CD4-positive, alpha-beta T cell treated with Interleukin-4 for 1 hour (primary cell): ENCODE results near the gene STIP1.
"Not testable (repeated sequence)": the region's sequence is repeated elsewhere in the genome, so short reads cannot be mapped to it uniquely, and the experiment has no call there.

Source experiments
- DNase-seq, 2 donors: peaks; one replicate each; pipeline ENCODE4 v3.0.0-alpha.2; 2020 to 2022

STIP1 gene

DNA sequence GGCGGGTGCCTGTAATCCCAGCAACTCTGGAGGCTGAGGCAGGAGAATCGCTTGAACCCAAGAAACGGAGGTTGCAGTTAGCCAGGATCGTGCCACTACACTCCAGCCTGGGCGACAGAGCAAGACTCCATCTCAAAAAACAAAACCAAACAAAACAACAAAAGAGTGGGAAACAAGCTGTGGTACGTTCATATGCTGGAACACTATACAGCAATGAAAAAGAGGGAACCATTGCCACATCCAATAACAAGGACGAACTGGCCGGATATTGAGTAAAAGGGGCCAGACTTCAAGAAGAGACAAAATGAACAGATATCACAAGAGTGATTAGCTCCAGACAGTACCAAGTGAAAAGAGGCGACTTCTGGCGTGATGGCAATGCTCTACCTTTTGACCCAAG, 24.9 kb upstream of the STIP1 start:
- DNase-seq = no peak

DNA sequence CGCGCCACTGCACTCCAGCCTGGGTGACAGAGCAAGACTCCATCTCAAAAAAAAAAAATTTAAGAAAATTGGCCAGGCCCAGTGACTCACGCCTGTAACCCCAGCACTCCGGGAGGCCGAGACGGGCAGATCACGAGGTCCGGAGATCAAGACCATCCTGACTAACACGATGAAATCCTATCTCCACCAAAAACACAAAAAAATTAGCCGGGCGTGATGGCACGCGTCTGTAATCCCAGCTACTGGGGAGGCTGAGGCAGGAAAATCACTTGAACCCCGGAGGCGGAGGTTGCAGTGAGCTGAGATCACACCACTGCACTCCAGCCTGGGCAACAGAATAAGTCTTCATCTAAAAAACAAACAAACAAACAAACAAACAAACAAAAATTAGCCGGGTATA, 23.2 kb upstream of the STIP1 start:
- DNase-seq = not testable (repeated sequence)

DNA sequence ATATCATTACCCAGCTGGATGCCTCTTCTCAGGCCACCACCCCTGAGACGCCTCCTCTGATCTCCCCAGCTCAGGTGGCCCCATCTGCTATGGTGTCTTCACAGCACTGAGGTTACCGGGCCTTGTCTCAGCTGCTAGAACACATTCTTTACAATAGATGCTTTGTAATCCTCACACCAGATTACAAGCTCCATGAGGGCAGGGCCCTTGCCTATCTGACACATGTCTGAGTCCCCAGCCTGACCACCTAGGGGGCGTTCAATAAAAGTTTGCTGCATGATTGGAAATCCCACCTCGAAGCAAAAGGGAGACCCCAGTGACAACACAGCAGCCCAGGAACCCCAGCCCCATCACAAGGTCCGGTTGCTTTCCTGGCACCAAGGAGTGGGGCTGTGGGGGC, 22.0 kb upstream of the STIP1 start:
- DNase-seq = no peak

DNA sequence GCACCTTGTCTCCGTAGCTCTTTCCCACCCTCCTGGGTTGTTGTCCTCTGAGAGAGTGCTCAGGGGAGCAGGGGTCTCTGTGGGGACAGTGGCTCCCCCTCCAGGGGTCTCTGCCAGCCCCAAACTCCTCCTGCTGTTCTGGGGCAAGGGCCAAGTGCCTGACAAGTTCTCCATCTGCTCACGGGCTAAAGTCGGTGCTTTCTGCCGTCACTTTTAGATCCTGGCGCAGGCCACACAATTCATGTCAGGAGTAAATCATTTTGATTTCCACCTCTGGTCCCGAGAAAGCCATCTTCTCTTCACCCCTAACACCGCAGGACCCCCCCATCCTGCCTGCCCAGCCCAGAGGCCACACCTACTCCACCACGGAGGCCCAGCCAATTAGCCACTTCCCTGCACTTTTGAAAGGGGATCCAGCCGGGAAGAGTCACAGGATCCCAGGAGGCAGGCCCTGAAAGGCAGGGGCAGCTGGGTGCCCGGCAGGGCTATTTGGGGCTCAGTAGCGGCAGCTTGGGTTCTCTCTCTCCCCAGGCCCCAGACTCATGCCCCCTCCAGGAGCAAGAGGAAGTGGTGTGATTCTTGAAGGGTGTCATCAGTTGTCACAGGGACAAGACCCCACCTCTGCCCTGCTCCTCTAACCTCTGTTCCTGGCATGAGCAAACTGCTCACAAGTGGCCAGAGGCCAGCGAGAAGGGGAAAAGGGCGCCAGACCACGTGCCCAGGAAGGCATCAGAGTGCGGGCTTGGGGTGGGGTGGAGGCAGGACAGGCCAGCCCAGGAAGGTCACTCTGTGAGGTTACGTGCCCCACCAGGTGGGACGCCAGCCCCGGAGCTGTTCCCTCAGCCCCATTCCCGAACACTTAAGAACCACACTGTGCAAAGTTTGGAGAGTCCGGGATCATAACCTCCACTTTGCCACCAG, 21.3 kb upstream of the STIP1 start:
- no peak for DNase-seq

DNA sequence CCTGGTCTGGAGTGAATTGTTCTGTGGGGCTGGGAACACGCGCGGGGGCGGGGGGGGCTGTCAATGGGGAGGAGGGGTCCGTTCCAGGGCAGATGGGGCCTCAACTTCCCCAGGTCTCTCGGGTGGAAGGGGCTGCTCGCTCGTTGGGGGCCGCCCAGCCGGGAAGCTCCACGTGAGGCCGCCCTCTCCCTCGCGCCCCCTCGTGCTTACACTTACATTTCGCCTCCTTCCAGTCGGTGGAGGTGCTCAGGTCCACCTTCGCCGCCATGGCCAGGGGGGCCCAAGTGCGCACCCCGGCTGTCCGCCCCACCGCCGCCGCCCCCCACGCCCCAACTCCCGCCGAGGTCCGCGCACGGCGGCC, 20.5 kb upstream of the STIP1 start:
- DNase-seq = no peak

DNA sequence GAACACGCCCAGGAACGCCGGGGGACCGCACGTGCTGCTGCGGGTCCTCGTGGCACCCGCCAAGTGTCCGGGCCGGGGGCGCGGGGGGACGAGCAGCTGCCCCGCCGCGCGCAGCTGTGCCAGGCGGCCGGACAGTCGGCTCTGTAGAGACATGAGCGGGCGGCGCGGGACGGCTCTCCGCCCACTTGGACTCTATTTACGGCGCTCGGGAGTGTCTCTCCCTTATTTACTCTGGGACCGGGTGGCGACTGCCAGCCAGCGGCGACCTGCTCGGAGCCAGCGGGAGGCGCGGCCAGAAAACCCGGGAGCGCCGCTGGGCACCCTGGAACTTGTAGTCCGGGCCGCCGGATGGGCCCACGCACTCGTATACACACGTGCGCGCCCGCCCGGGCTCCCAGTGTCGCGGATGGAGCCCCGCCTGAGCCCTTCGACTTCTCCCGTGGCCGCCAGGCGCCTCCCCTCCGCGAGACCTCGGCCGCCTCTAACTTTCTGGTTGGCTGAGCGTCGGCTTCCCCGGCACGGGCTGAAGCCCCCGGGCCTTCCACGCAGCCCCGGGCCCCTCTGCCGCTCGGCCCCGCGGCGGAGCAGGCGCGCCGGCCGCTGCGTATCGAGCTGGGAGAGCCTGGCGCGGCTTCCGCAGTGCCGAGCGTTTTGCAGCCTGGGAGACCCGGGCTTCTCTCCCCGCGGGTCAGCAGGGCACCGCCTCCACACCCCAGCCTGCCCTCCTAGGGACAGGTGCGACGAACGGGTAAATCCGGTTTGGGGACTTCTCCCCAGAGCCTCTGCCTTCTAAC, 19.9 kb upstream of the STIP1 start, which contains the start of gene MACROD1:
TSS of gene MACROD1 (minus strand) at position 272 of the 794 bp plus-strand sequence. CDS start at position 153, 119 bp downstream.
- DNase-seq = peak; percentile 77 to 82

DNA sequence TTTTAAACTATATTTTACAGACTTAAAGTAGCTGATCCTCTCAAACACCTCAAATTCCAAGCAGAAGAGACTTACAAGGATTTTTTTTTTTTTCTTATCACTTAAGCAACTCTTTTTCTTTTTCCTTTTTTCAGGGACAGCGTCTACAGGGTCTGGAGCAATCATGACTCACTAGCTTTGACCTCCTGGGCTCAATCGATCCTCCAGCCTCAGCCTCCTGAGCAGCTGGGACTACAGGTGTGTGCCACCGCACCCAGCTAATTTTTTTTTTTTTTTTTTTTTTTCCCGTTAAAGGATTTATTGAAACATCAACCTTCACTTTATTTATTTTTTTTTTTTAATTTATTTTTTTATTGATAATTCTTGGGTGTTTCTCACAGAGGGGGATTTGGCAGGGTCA, 15.6 kb upstream of the STIP1 start:
- no peak for DNase-seq

DNA sequence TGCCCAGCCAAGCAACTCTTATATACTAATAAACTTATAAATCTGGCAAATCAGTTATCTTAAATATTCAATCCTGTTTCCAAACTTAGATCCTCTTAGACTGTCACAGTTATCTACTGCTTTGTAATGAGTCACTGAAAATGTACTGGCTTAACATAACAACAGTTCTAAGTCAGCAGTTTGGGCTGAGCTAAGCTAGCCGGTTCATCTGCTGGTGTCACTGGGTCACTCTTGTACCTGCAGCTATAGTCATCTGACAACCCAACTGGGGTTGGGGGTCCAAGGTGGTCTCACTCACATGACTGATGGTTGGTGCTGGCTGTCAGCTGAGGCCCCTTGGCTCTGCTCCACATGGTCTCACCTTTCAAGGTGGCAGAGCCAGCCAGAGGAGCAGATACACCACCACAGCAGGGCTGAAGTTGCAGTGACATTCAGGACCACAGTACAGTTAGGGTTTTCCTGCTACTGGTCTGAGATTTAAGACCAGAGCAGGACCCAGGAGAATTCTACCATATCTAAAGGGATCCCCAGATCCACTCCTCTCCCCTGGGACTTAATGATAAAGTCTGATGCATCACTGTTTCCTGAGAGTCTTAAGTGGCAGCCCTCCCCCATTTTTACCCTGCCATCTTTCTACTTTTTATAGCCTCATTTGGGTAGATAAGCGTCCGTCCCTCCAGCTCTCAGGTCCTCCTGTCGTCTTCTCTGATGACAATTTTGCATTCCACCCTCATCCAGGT, 12.2 kb upstream of the STIP1 start:
- no peak for DNase-seq

DNA sequence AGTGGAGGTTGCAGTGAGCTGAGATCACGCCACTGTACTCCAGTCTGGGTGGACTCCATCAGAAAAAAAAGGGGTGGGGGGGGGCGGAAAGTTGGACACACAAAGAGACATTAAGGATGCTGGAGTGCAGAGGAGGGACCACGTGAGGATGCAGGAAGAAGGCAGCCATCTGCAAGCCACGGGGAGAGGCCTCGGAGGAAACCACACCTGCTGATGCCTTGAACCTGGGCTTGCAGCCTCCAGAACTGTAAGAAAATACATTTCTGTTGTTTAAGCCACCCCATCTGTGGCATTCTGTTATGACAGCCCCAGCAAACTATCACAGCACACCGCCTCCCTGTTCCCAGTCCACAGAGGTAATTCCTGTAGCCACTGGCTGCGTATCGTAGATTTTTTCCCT, 9.2 kb upstream of the STIP1 start:
- DNase-seq = no peak

DNA sequence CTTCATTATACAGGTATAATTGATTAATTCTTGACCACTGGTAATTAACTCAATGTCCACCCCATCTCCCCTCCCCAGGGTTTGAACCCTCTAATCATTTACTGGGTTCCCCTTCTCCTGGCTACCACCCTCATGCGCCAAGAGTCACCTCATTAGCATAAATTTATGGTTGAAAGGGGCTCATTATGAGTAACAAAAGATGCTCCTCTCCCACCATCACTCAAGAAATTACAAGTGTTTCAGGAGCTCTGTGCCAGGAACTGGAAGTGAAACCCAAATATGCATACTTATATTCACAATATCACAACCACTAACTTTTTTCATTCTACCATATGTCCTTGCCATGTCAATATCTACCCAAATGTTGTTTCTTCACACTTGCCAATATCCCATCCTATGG, 7.8 kb upstream of the STIP1 start:
- DNase-seq = no peak

DNA sequence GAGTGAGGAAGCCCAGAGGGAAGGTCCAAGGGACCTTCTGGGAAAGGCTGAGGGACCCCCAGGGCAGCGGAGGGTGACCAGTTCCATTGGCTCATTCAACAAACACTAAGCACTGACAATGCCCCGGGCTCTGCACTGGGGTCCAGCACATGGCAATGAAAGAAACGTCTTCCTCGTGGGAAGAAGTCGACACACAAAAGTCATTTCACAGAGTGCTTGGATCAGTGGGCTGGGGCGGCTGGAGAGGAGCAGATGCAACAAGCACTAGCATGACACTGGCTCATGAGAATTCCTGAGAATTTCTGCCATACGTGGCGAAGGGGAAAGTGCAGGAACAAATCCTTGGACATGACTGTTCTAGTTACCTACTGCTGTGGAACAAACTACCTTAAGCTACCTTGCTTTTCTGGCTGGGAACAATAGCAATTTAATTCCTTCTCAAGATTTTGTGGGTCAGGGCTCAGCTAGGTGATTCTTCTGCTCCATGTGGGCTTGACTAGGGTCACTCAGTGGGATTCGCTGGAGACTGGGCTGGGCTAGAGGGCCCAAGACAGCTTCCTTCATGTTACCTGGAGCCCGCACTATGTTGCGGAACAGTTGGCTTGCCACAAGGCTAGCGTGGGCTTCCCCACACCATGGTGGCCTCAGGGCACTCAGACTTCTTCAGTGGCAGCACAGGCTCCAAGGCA, 6.9 kb upstream of the STIP1 start:
- DNase-seq = no peak

DNA sequence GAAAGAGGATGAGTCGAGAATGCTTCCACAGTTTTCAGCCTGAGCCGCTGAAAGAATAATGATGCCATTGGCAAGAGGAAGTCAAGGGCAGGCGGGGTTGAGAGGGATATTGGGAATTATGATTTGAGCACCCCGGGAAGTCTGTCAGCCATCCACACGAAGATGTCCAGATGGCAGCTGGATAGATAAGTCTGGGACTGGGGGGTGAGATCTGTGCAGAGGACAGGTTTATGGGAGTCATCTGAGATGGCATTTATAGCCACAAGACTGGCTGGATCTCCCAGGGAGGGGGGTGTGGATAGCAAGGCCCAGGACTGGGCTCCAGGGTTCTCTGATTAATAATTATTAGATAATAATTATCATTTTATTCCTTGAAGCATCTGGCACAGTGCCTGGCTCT, 5.1 kb upstream of the STIP1 start:
- DNase-seq = no peak

DNA sequence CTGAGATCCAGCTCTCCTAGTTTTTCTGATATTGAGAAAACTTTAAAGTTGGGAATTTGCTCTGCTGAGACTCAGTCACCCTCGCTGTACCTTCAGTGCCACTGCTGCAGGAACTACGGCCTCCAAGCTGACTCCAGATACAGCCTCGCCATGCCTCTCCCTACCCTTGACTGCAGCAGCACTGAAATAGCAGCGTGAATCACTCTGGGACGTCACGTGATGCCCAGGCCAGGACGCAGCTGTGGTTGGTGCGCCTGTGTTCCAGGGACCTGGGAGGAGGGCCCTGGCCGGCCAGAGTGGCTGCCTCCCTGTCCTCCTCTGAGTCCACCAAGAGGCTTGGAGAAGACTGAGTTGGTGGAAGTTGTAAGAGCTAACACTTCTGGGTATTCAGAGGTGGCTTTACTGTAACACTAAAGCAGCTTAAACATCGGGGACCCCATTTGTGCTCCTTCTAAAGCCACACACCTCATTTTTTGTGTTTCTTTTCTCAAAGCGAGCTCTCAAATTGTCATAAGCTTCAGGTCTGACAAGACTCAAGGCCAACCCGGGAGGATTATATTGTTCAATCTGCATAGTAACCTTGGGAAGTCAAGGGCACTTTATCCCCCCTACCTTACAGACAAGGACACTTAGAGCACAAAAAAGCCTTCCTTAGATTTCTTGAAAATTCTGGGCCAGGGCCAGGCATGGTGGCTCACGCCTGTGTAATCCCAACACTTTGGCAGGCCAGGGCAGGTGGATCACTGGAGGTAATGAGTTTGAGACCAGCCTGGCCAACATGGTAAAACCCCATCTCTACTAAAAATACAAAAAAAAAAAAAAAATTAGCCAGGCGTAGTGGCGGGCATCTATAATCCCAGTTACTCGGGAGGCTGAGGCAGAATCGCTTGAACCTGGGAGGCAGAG, 4.2 kb upstream of the STIP1 start:
- DNase-seq = peak; percentile 20 to 68

DNA sequence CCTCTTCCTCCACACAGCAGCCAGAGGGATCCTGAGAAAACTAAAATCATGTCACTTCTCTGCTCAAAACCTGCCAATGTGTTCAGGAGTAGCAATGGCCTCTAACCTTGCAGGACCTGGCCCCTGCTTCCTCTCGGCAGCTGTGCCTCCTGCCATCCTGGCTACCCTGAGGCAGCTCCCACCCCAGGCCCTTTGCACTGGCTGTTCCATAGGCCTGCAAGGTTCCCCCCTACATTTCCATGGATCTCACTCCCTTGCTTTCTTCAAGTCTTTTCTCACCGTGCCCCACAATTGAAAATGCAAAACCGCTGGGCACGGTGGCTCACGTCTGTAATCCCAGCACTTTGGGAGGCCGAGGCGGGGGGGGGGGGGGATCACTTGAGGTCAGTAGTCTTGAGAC, 2.1 kb upstream of the STIP1 start:
- no peak for DNase-seq

DNA sequence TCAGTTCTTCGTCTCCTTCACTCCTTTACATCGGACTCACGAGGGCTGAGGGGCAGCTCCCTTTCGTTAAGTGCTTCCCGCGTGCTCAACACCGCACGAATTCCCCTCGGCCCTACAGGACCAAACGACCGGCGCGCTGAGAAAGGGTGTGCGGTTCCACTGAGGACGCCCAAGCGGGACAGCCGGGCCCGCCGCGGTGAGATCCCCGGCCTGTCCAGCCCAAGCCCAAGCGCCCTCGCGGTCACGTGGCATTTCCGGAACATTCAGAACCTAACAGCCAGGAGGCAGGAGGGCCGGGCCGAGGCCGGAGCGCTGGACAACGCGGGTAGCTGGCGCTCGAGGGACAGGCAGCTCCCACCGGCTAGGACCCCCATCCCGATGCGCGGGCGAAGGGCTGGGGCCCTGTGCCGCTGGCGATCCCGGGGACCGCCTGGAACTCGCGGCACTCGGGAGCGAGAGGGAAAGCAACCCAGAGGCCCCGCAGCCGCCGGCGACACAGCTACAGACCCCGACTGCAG, 737 bp upstream of the STIP1 start:
- no peak for DNase-seq

DNA sequence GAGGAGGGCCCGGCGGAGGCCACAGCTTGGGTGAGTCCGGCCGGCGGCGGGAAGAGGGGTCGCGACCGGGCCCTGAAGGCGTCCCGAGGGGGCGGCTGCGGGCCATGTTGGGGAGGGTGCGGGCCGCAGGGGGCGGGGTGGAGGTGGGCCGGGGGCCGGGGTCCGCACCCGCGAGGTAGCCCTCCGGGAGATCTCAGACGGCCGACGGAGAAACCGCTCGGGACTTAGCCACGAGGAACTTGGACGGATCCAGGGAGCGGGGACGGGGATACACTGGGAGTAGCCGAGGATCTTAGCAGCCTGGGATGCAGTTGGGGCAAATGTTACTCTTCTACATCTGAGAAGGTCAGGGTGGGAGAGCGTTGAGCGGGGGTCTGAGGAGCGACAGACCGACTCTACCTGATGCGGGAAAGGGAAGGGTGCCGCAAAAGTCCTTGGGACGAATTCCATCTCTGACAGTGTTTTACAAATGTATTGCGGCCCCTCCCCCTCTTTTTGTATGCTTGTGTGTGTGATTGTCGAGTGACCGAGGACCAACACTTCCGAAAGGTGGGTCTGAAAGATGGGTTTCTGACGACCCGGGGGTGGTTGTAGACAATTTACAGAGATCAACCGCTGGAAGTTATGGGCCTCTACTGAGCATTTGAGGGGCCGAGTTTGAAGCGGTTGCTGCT, 658 bp downstream of the STIP1 start:
- peak; percentile 43 to 59 for DNase-seq

DNA sequence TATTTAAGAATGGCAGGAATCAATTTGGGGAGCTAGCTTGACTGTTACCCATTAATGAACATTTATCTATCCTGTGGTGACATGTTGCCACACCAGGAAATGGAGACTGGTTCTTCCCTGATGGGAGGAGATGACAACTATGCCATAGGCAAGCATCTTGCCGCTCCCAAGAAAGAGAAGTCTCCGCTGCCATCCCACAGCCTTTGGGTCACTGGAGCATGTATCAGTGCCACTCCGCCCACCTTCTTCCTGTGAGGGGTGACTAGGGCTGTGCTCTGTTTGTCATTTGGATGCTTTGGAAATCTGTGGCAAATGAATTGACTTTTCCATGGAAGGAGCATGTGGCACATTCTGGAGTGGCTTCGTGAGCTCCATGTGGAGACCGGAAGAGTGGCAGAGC, 6.5 kb downstream of the STIP1 start:
- no peak for DNase-seq

DNA sequence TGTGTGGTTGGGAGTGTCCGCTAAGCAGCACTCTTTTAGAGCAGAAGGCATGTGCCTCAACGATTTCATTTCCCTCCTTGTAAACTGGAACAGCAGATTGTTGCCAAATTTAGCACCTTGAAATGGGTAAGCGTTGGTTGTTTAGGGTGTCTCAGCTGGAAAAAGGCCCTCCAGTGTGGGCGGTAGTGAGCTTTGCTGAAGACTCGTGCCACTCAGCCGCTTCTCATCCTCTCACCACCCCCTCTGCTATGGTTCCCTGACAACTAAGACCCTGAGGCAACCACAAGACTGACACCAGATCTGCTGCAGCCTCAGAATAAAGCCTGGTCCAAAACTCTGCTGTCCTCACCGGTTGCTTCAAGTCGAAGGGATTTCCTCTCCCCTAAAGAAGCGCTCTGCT, 10.7 kb downstream of the STIP1 start:
- DNase-seq = no peak

DNA sequence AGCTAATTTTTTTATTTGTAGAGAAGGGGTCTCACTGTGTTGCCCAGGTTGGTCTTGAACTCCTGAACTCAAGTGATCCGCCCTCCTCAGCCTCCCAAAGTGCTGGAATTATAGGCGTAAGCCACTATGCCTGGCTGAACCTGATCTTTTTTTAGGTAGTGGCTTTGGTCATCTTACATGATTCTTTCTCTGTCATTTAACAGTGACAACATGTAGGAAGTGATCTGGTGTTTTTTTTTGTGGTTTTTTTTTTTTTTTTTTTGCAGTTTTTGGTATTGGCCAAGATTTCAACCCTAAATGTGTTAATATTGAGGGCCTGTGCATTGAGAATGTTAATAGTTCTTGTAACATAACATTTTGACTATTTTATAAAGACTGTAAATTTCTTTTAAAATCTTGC, 12.5 kb downstream of the STIP1 start:
- DNase-seq = no peak

DNA sequence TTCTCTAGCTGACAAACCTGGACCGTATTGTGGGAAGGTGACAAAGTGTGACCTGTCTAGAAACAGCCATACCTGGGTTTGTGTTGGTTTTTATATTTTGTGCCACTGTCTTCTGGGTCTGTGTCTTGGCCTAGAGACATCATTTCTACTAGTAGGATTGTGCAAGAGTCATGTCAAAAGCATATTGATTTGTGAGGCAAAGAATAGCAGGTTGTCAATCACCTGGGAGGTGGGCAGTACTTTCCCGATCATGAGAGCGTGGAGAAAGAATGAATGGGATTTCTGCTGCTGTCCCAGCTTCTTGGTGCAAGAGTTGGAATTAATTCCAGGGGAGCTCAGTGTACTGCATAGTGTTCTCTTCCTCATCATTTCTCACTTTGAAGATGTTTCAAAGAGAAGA, 15.6 kb downstream of the STIP1 start:
- no peak for DNase-seq

DNA sequence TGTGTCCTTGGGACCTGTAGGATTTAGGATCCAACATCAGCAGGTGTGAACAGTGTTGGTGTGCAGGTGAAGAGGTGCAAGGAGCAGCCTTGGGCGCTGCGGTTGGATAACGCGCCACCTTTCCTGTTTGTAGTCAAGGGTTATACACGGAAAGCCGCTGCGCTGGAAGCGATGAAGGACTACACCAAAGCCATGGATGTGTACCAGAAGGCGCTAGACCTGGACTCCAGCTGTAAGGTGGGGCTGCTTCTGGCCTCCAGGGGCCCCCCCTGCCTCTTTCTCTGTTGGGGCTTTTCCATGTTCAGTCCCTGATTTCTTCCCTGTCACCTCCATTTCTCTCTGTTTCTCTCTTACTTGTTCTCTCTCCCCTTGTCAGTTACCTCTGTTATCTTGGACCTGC, 17.0 kb downstream of the STIP1 start:
- no peak for DNase-seq
